Adipocyte (in vitro differentiated cells): ENCODE results near the gene ESR2.
A peak's percentile ranks its signal among the peaks of the same experiment; 100 is the strongest.
"Not testable (repeated sequence)": the region's sequence is repeated elsewhere in the genome, so short reads cannot be mapped to it uniquely, and the experiment has no call there.

ENCODE experiments used
- DNase-seq: peaks from one replicate; pipeline ENCODE4 v3.0.0-alpha.2; 2015; ENCODE audit warnings: low read depth
- H3K27me3 ChIP-seq: replicated peaks from 2 replicates; pipeline ENCODE4 v1.7.0; 2013; ENCODE audit warnings: mild to moderate bottlenecking, low read length, moderate library complexity; ENCODE audit not compliant: control insufficient read depth, insufficient read depth
- H3K36me3 ChIP-seq: 2 replicates; pipeline ENCODE4 v1.7.0; 2013; ENCODE audit warnings: low read length, mild to moderate bottlenecking, moderate library complexity; ENCODE audit not compliant: control insufficient read depth, insufficient read depth, severe bottlenecking
- H3K4me1 ChIP-seq: 2 replicates; pipeline ENCODE4 v1.7.0; 2013; ENCODE audit warnings: mild to moderate bottlenecking, low read length, moderate library complexity; ENCODE audit not compliant: control insufficient read depth, insufficient read depth
- H3K4me3 ChIP-seq: 2 replicates; pipeline ENCODE4 v1.7.0; 2013; ENCODE audit warnings: mild to moderate bottlenecking, low read length, moderate library complexity
- H3K9ac ChIP-seq: 2 replicates; pipeline ENCODE4 v1.7.0; 2013; ENCODE audit warnings: mild to moderate bottlenecking, low read length, moderate library complexity
- H3K9me3 ChIP-seq: 2 replicates; pipeline ENCODE4 v1.7.0; 2013; ENCODE audit warnings: mild to moderate bottlenecking, low read length, moderate library complexity; ENCODE audit not compliant: control insufficient read depth

Gene ESR2

GRCh38 chr14:64053694-64054669, 240.2 kb downstream of the ESR2 start:
- DNase-seq, result peak; percentile 12
- Histone ChIP-seq H3K27me3 (no peaks in the 10 kb centered on the region), H3K4me1 (peaks cover 14% of the 10 kb centered on the region), H3K36me3 (peaks cover 22% of the 10 kb centered on the region), H3K9me3 (no peaks in the 10 kb centered on the region), H3K9ac (no peak overlapping the region), H3K4me3 (no peak overlapping the region)

GRCh38 chr14:64049616-64050381, 244.4 kb downstream of the ESR2 start:
- H3K36me3 ChIP-seq, result peaks cover 37% of the 10 kb centered on the region
- H3K4me3 ChIP-seq, result no peak overlapping the region
- H3K27me3 ChIP-seq, result no peaks in the 10 kb centered on the region
- no peak overlapping the region for H3K9ac ChIP-seq
- peaks cover 14% of the 10 kb centered on the region for H3K4me1 ChIP-seq
- DNase-seq, result no peak
- H3K9me3 ChIP-seq, result no peaks in the 10 kb centered on the region

- DNase-seq, result no peak
- Histone ChIP-seq H3K4me1 (no peaks in the 10 kb centered on the region), H3K36me3 (peaks cover 23% of the 10 kb centered on the region), H3K9ac (no peak overlapping the region), H3K9me3 (no peaks in the 10 kb centered on the region), H3K4me3 (no peak overlapping the region), H3K27me3 (no peaks in the 10 kb centered on the region)
Observed at GRCh38 chr14:64045091-64045490, 249.1 kb downstream of the ESR2 start.

GRCh38 chr14:64043296-64043695, 250.9 kb downstream of the ESR2 start:
- DNase-seq, H3K27me3 ChIP-seq, H3K4me3 ChIP-seq, H3K9ac ChIP-seq, H3K4me1 ChIP-seq, H3K36me3 ChIP-seq, H3K9me3 ChIP-seq: not testable (repeated sequence)

- H3K4me3 ChIP-seq, result no peak overlapping the region
- H3K36me3 ChIP-seq, result no peaks in the 10 kb centered on the region
- no peak overlapping the region for H3K9ac ChIP-seq
- no peaks in the 10 kb centered on the region for H3K9me3 ChIP-seq
- H3K4me1 ChIP-seq, result peaks cover 2% of the 10 kb centered on the region
- peak; percentile 7 for DNase-seq
- H3K27me3 ChIP-seq, result no peaks in the 10 kb centered on the region
Observed at GRCh38 chr14:64040044-64040443, 254.1 kb downstream of the ESR2 start.

GRCh38 chr14:64038841-64039542, 255.2 kb downstream of the ESR2 start:
- DNase-seq, result peak; percentile 3
- no peaks in the 10 kb centered on the region for H3K9me3 ChIP-seq
- H3K4me3 ChIP-seq, result no peak overlapping the region
- H3K27me3 ChIP-seq, result no peaks in the 10 kb centered on the region
- no peaks in the 10 kb centered on the region for H3K36me3 ChIP-seq
- no peak overlapping the region for H3K9ac ChIP-seq
- H3K4me1 ChIP-seq, result peaks cover 7% of the 10 kb centered on the region

- DNase-seq, H3K4me3 ChIP-seq, H3K9ac ChIP-seq, H3K27me3 ChIP-seq, H3K9me3 ChIP-seq, H3K4me1 ChIP-seq, H3K36me3 ChIP-seq: not testable (repeated sequence)
Observed at GRCh38 chr14:64037869-64038745, 256.1 kb downstream of the ESR2 start.

GRCh38 chr14:64035143-64035542, 259.0 kb downstream of the ESR2 start:
- Histone ChIP-seq H3K27me3 (no peaks in the 10 kb centered on the region), H3K9me3 (no peaks in the 10 kb centered on the region), H3K9ac (no peak overlapping the region), H3K36me3 (peaks cover 18% of the 10 kb centered on the region), H3K4me1 (peaks cover 7% of the 10 kb centered on the region), H3K4me3 (no peak overlapping the region)
- peak; percentile 45 for DNase-seq
